Lung (tissue), 12 donors: ENCODE data around the gene PTPRN2. TPM values are rescaled to one million over a fixed set of nuclear protein-coding genes. Genes with fewer than 3 reads are reported as not detected.

Source experiments
- ATAC-seq: fragments of 200-7000 bp; cut with Tn5 transposase; one replicate; pipeline ENCODE4 v1.9.1; 2020; ENCODE audit warnings: moderate number of reproducible peaks; ENCODE audit not compliant: insufficient read depth, low FRiP score
- DNase-seq, 3 donors: peaks; one replicate each; pipeline ENCODE4 v3.0.0-alpha.2; 2013 to 2017
- H3K27ac ChIP-seq, 2 donors: one replicate each; pipeline ENCODE4 v1.5.1; 2013; ENCODE audit warnings: mild to moderate bottlenecking in 2 of 2, moderate library complexity in 2 of 2, control low read depth in 1 of 2, inconsistent platforms in 1 of 2, low read depth in 1 of 2, low read length in 1 of 2
- H3K27me3 ChIP-seq, 3 donors: one replicate each; pipeline ENCODE4 v1.5.1; 2013; ENCODE audit warnings: low read length in 2 of 3; ENCODE audit not compliant: control insufficient read depth in 3 of 3, insufficient read depth in 3 of 3
- H3K36me3 ChIP-seq, 4 donors: one replicate each; pipeline ENCODE4 v1.5.1; 2013; ENCODE audit warnings: low read length in 4 of 4, mild to moderate bottlenecking in 1 of 4, moderate library complexity in 1 of 4; ENCODE audit not compliant: control insufficient read depth in 4 of 4, insufficient read depth in 4 of 4
- H3K4me1 ChIP-seq, 5 donors: one replicate each; pipeline ENCODE4 v1.5.1; 2013; ENCODE audit warnings: low read length in 5 of 5, mild to moderate bottlenecking in 2 of 5, moderate library complexity in 1 of 5; ENCODE audit not compliant: control insufficient read depth in 5 of 5, insufficient read depth in 5 of 5
- H3K4me3 ChIP-seq: one replicate; pipeline ENCODE4 v1.5.1; 2013; ENCODE audit warnings: mild to moderate bottlenecking, control low read depth, moderate library complexity
- H3K9ac ChIP-seq, 2 donors: one replicate each; pipeline ENCODE4 v1.5.1; 2013; ENCODE audit warnings: low read length in 2 of 2, control low read depth in 1 of 2; ENCODE audit not compliant: insufficient read depth in 1 of 2
- H3K9me3 ChIP-seq, 4 donors: one replicate each; pipeline ENCODE4 v1.5.1; 2013; ENCODE audit warnings: low read length in 3 of 4, mild to moderate bottlenecking in 1 of 4, moderate library complexity in 1 of 4; ENCODE audit not compliant: control insufficient read depth in 4 of 4, insufficient read depth in 3 of 4
- WGBS, 2 donors: extraction: QIAGEN DNeasy Blood & Tissue Kit; methylation state at CpG; one replicate each; pipeline ENCODE4 v1.1.7; 2013; 5-methylcytosine and 5-hydroxymethylcytosine counted together
- polyA plus RNA-seq, 2 donors: library from polyadenylated mRNA; stranded (reverse); fragments of 200-250 nt; gene quantifications; one replicate each; pipeline ENCODE4 v1.2.1, GENCODE V29; 2013
- total RNA-seq, 2 donors: library from RNA; depleted of rRNA in 1 of 2; stranded (reverse); fragments of >200 nt in 1 of 2; gene quantifications; one replicate each; pipeline ENCODE4 v1.2.1, GENCODE V29; 2014 to 2021
- TF ChIP-seq, protein P1 (sequence below): IDR thresholded peaks from 2 replicates; pipeline ENCODE4 v1.5.1; 2012; ENCODE audit warnings: mild to moderate bottlenecking; ENCODE audit errors: control extremely low read depth, extremely low read depth
- donor health status: control.
- donor health status: control.
- donor health status: Bipolar disorder and iron deficiency.
- donor health status: healthy.
- donor health status: DM: yes; HTN: yes; CAD: no.

The PTPRN2 gene
- total and polyA plus RNA-seq, 4 donors: 2.1 to 7.4 (median 4.4) TPM

DNA sequence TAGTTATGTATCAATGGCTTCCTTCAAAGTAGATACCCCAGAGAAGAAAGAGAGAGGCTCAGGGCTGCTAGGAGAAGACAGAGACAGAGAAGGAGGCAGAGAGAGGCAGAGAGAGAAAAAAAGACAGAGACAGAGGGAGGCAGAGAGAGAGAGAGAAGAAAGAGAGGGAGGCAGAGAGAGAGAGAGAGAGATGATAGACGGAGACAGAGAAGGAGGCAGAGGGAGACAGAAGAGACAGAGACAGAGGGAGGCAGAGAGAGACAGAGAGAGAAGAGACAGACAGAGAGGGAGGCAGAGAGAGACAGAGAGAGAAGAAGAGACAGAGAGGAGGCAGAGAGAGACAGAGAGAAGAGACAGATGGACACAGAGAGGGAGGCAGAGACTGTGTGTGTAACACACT is 1062.9 kb downstream of the PTPRN2 start:
- DNase-seq: no peak

DNA sequence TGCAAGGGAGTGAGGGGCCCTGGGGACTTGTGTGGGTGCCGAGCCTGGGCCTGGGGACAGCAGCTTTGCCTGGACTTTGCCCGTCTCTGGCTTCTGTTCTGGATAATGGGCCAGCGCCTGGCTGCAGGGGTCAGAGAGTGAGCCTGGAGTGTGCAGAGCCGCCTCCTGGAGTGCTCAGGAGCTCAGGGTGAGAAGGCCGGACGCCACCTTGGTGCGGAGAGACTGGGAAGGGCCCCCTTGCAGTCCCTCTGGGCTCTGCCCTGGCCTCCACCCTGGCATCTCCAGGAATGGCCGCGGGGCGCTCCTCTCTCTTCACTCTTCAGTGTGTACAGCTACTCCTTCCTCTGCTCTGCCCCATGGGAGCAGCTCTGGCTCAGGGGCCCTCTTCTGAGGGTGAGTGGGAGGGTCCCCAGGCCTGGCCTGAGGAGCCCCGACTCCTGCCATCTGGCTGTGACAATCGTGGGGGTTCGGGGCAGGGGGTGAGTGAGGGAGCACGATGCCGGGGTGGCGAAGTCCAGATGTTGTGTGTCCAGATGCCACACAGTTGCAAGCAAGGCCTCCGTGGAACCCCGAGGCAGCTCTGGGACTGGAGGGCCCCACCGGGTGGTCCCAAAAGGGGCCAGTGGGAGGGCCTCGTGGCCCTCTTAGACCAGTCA is 1063.7 kb downstream of the PTPRN2 start:
- H3K27ac ChIP-seq: no peak overlapping the region
- TF ChIP-seq, protein P1, sequence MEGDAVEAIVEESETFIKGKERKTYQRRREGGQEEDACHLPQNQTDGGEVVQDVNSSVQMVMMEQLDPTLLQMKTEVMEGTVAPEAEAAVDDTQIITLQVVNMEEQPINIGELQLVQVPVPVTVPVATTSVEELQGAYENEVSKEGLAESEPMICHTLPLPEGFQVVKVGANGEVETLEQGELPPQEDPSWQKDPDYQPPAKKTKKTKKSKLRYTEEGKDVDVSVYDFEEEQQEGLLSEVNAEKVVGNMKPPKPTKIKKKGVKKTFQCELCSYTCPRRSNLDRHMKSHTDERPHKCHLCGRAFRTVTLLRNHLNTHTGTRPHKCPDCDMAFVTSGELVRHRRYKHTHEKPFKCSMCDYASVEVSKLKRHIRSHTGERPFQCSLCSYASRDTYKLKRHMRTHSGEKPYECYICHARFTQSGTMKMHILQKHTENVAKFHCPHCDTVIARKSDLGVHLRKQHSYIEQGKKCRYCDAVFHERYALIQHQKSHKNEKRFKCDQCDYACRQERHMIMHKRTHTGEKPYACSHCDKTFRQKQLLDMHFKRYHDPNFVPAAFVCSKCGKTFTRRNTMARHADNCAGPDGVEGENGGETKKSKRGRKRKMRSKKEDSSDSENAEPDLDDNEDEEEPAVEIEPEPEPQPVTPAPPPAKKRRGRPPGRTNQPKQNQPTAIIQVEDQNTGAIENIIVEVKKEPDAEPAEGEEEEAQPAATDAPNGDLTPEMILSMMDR: no peak
- no peak overlapping the region for H3K9ac ChIP-seq
- 80 to 89% methylated on average over 20 of the region's 20 CpGs for WGBS, 2 donors
- no peaks in the 10 kb centered on the region for H3K4me1 ChIP-seq
- H3K4me3 ChIP-seq: no peak overlapping the region
- no peak for DNase-seq
- no peaks in the 10 kb centered on the region for H3K36me3 ChIP-seq
- peaks cover 0 to 3% (median 0%) of the 10 kb centered on the region in 4 donors for H3K9me3 ChIP-seq
- H3K27me3 ChIP-seq: peaks cover 0 to 2% (median 0%) of the 10 kb centered on the region in 3 donors
- ATAC-seq: no peak

More for the DNA sequence above, 1062.9 kb downstream of the PTPRN2 start:
- no peak overlapping the region for H3K4me3 ChIP-seq
- 90 to 92% methylated on average over 1 of the region's 1 CpG for WGBS, 2 donors
- no peak for ATAC-seq
- H3K9me3 ChIP-seq: peaks cover 0 to 6% (median 0%) of the 10 kb centered on the region in 4 donors
- H3K36me3 ChIP-seq: no peaks in the 10 kb centered on the region
- peaks cover 0 to 2% (median 0%) of the 10 kb centered on the region in 3 donors for H3K27me3 ChIP-seq
- TF ChIP-seq, protein P1: no peak
- H3K27ac ChIP-seq: no peak overlapping the region
- no peaks in the 10 kb centered on the region for H3K4me1 ChIP-seq
- H3K9ac ChIP-seq: no peak overlapping the region

DNA sequence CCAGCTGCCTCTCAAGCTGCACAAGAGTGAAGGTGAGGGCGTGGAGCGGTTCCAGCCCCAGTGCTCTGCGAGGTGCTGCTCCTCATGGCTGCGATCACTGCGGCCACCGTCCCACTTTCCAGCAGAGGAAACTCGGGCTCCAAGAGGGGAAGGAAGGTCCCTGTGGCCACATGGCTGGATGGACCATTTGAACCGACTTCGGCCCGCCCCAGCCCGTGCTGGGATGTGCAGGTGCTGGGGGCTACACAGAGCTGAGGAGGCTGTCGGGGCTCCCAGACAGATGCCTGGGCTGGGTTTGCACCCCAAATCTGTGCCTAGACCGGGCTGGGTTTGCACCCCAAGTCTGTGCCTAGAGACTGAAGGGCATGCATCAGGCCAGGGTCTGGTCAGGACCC is 1064.3 kb downstream of the PTPRN2 start:
- Histone ChIP-seq H3K4me3 (no peak overlapping the region), H3K27ac (no peak overlapping the region), H3K9ac (no peak overlapping the region), H3K9me3 (peaks cover 0 to 2% (median 0%) of the 10 kb centered on the region in 4 donors), H3K4me1 (no peaks in the 10 kb centered on the region), H3K36me3 (no peaks in the 10 kb centered on the region), H3K27me3 (peaks cover 0 to 5% (median 0%) of the 10 kb centered on the region in 3 donors)
- DNase-seq (no peak), ATAC-seq (no peak)
- TF ChIP-seq, protein P1: no peak
- WGBS, 2 donors: 81 to 91% methylated on average over 13 of the region's 13 CpGs
